H9 (cell line): ENCODE results near the gene C1QTNF7. TPM values are rescaled to one million over a fixed set of nuclear protein-coding genes. Genes with fewer than 3 reads are reported as not detected.

Experiments used
- DNase-seq: peaks from one replicate; pipeline ENCODE4 v3.0.0-alpha.2; 2017
- H2AFZ ChIP-seq: one replicate; pipeline ENCODE4 v1.6.1; 2013; ENCODE audit warnings: mild to moderate bottlenecking, low read length, control low read depth, moderate library complexity
- H2AK5ac ChIP-seq: 2 replicates; pipeline ENCODE4 v1.6.1; 2013; ENCODE audit warnings: low read length, control low read depth, mixed read lengths; ENCODE audit not compliant: insufficient read length
- H2BK120ac ChIP-seq: one replicate; pipeline ENCODE4 v1.6.1; 2013; ENCODE audit warnings: low read depth, mild to moderate bottlenecking, low read length, control low read depth, inconsistent platforms; ENCODE audit not compliant: poor library complexity, severe bottlenecking
- H2BK12ac ChIP-seq: 2 replicates; pipeline ENCODE4 v1.6.1; 2013; ENCODE audit warnings: low read length, control low read depth, mixed read lengths, low read depth; ENCODE audit not compliant: insufficient read length
- H2BK15ac ChIP-seq: 2 replicates; pipeline ENCODE4 v1.6.1; 2013; ENCODE audit warnings: low read depth, low read length, control low read depth
- H2BK20ac ChIP-seq: one replicate; pipeline ENCODE4 v1.6.1; 2013; ENCODE audit warnings: low read depth, mild to moderate bottlenecking, low read length, control low read depth, inconsistent platforms; ENCODE audit not compliant: poor library complexity, severe bottlenecking
- H2BK5ac ChIP-seq: 2 replicates; pipeline ENCODE4 v1.6.1; 2013; ENCODE audit warnings: low read length, control low read depth, mixed read lengths; ENCODE audit not compliant: insufficient read length
- H3K14ac ChIP-seq: 2 replicates; pipeline ENCODE4 v1.6.1; 2013; ENCODE audit warnings: low read length, control low read depth; ENCODE audit not compliant: insufficient read depth
- H3K18ac ChIP-seq: 2 replicates; pipeline ENCODE4 v1.6.1; 2013; ENCODE audit warnings: low read depth, mild to moderate bottlenecking, mixed read lengths, low read length, control low read depth; ENCODE audit not compliant: insufficient read length
- H3K23ac ChIP-seq: 2 replicates; pipeline ENCODE4 v1.6.1; 2013; ENCODE audit warnings: low read length, control low read depth, mixed read lengths, low read depth; ENCODE audit not compliant: insufficient read length
- H3K23me2 ChIP-seq: 2 replicates; pipeline ENCODE4 v1.6.1; 2013; ENCODE audit warnings: low read depth, mild to moderate bottlenecking, mixed read lengths, low read length, control low read depth; ENCODE audit not compliant: insufficient read length, poor library complexity, severe bottlenecking
- H3K27ac ChIP-seq: 2 replicates; pipeline ENCODE4 v1.5.1; 2013; ENCODE audit warnings: low read length, control low read depth, mixed read lengths, low read depth; ENCODE audit not compliant: insufficient read length
- H3K27me3 ChIP-seq: 2 replicates; pipeline ENCODE4 v1.6.1; 2013; ENCODE audit warnings: low read length, control low read depth, inconsistent platforms; ENCODE audit not compliant: insufficient read depth
- H3K4ac ChIP-seq: 2 replicates; pipeline ENCODE4 v1.6.1; 2013; ENCODE audit warnings: low read depth, mild to moderate bottlenecking, control low read depth, inconsistent platforms, low read length, moderate library complexity
- H3K4me1 ChIP-seq: 2 replicates; pipeline ENCODE4 v1.6.1; 2013; ENCODE audit warnings: low read length, control low read depth, inconsistent platforms; ENCODE audit not compliant: insufficient read depth
- H3K4me2 ChIP-seq: 2 replicates; pipeline ENCODE4 v1.6.1; 2013; ENCODE audit warnings: low read length, control low read depth, mixed read lengths; ENCODE audit not compliant: insufficient read length, insufficient read depth
- H3K56ac ChIP-seq: 2 replicates; pipeline ENCODE4 v1.6.1; 2013; ENCODE audit warnings: low read depth, mild to moderate bottlenecking, mixed read lengths, low read length, control low read depth; ENCODE audit not compliant: insufficient read length
- H3K79me1 ChIP-seq: 2 replicates; pipeline ENCODE4 v1.6.1; 2013; ENCODE audit warnings: low read depth, mild to moderate bottlenecking, moderate library complexity, low read length, control low read depth, inconsistent platforms; ENCODE audit not compliant: insufficient read depth, poor library complexity, severe bottlenecking
- H3K79me2 ChIP-seq: 2 replicates; pipeline ENCODE4 v1.6.1; 2013; ENCODE audit warnings: low read length, control low read depth, inconsistent platforms; ENCODE audit not compliant: insufficient read depth
- H3K9ac ChIP-seq: 2 replicates; pipeline ENCODE4 v1.6.1; 2013; ENCODE audit warnings: low read length, control low read depth, mixed read lengths; ENCODE audit not compliant: insufficient read length; ENCODE audit errors: extremely low read depth
- H3K9me3 ChIP-seq: one replicate; pipeline ENCODE4 v1.6.1; 2013; ENCODE audit warnings: low read depth, low read length, inconsistent platforms; ENCODE audit not compliant: control insufficient read depth
- H3T11ph ChIP-seq: one replicate; pipeline ENCODE4 v1.6.1; 2013; ENCODE audit warnings: mild to moderate bottlenecking, low read length, control low read depth, inconsistent platforms
- H4K20me1 ChIP-seq: one replicate; pipeline ENCODE4 v1.6.1; 2013; ENCODE audit not compliant: control insufficient read depth, insufficient read length, insufficient read depth
- H4K5ac ChIP-seq: 2 replicates; pipeline ENCODE4 v1.6.1; 2013; ENCODE audit warnings: low read depth, mild to moderate bottlenecking, mixed read lengths, low read length, control low read depth; ENCODE audit not compliant: insufficient read length
- H4K8ac ChIP-seq: replicated peaks from 2 replicates; pipeline ENCODE4 v1.6.1; 2013; ENCODE audit warnings: low read length, control low read depth, mixed read lengths, low read depth; ENCODE audit not compliant: insufficient read length
- H4K91ac ChIP-seq: 2 replicates; pipeline ENCODE4 v1.6.1; 2013; ENCODE audit warnings: low read depth, mild to moderate bottlenecking, moderate library complexity, mixed read lengths, low read length, control low read depth; ENCODE audit not compliant: insufficient read length
- H3K27ac Mint-ChIP-seq, 3 experiments: 2 replicates in 2 of 3; 3 replicates in 1 of 3; pipeline ENCODE4 v1.8.0; 2020 to 2021; ENCODE audit warnings: mixed read lengths in 3 of 3, mild to moderate bottlenecking in 1 of 3, moderate library complexity in 1 of 3
- H3K27me3 Mint-ChIP-seq: 2 replicates; pipeline ENCODE4 v1.8.0; 2021; ENCODE audit warnings: low read depth, mild to moderate bottlenecking, moderate library complexity, mixed read lengths
- H3K36me3 Mint-ChIP-seq, 3 experiments: 2 replicates in 2 of 3; 3 replicates in 1 of 3; pipeline ENCODE4 v1.8.0; 2020 to 2021; ENCODE audit warnings: low read depth in 3 of 3, mixed read lengths in 3 of 3; ENCODE audit not compliant: insufficient read depth in 1 of 3
- H3K4me1 Mint-ChIP-seq, 2 experiments: 2 replicates each; pipeline ENCODE4 v1.8.0; 2020; ENCODE audit warnings: mixed read lengths in 2 of 2
- H3K4me3 Mint-ChIP-seq, 2 experiments: 2 replicates in 1 of 2; 3 replicates in 1 of 2; pipeline ENCODE4 v1.8.0; 2020 to 2021; ENCODE audit warnings: mild to moderate bottlenecking in 2 of 2, mixed read lengths in 2 of 2, moderate library complexity in 1 of 2
- H3K9me3 Mint-ChIP-seq, 2 experiments: 2 replicates in 1 of 2; 3 replicates in 1 of 2; pipeline ENCODE4 v1.8.0; 2020; ENCODE audit warnings: mild to moderate bottlenecking in 2 of 2, mixed read lengths in 2 of 2, moderate library complexity in 1 of 2
- CTCF ChIP-seq: fragments of 200-600 bp; sonication (generic); conservative IDR thresholded peaks from 3 replicates; pipeline ENCODE4 v1.8.0; 2021; ENCODE audit warnings: antibody characterized with exemption, mild to moderate bottlenecking
- WGBS: extraction: QIAGEN DNeasy Blood & Tissue Kit; methylation state at CpG from one replicate; pipeline ENCODE4 v1.1.7; 2013; ENCODE audit warnings: missing lambda C conversion rate, low lambda C conversion rate, mixed read lengths; ENCODE audit not compliant: insufficient read length; ENCODE audit errors: extremely low coverage; 5-methylcytosine and 5-hydroxymethylcytosine counted together
- total RNA-seq: library from RNA; stranded (reverse); gene quantifications from 2 replicates; pipeline ENCODE4 v1.2.1, GENCODE V29; 2021

The C1QTNF7 gene
- total RNA-seq, 1 experiment from 2014 or later: not detected

DNA sequence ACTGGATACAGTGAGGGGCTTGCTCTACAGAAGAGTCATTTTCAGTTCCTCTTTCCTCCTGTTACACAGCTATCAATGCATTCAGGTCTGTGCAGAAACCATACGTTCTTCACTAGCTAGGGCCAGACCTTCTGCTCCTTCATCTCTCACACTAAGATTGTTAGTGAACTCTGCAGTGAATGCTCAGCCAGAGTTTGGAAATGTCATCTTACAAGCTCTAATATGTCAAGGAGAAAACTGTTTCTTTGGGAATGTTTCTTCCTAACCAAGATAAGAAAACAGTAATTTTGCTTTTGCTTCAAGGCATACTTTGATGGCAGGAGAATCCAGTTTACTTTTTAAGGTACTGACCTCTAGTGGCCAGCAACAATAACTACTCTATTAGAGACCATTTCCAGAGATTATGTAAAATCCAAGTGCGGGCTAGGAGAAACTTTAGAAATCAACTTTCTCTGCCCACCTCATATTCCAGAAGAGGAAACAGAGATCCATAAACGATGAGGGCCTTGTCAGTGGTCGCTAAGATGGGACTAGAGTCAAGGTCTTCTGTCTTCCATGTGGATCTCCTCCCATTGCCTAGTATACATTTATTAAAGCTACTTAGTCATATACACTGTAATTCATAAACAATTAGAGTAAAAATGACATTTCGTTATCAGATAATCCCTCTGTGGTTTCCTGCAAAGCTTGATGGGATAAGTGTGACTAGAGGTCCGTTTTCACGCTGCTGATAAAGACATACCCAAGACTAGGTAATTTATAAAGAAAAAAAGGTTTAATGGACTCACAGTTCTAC lies 29.8 kb downstream of the C1QTNF7 start:
- no peaks in the 10 kb centered on the region for H3K9me3 Mint-ChIP-seq
- Histone ChIP-seq H2BK5ac (no peak overlapping the region), H2AK5ac (no peak overlapping the region), H4K20me1 (no peaks in the 10 kb centered on the region), H3K9me3 (no peaks in the 10 kb centered on the region), H4K8ac (no peak overlapping the region), H3K18ac (no peak overlapping the region), H3K79me1 (no peaks in the 10 kb centered on the region), H3K23ac (no peak overlapping the region), H3K56ac (no peak overlapping the region), H2BK120ac (no peak overlapping the region), H3K4me2 (no peak overlapping the region), H3T11ph (no peak overlapping the region), H3K27me3 (no peaks in the 10 kb centered on the region), H4K5ac (no peak overlapping the region), H3K14ac (no peak overlapping the region), H2BK15ac (no peak overlapping the region), H3K4me1 (no peaks in the 10 kb centered on the region), H3K27ac (no peak overlapping the region), H2BK12ac (no peak overlapping the region), H3K4ac (no peak overlapping the region), H2AFZ (no peak overlapping the region), H3K79me2 (no peaks in the 10 kb centered on the region), H2BK20ac (no peak overlapping the region), H4K91ac (no peak overlapping the region), H3K23me2 (no peaks in the 10 kb centered on the region), H3K9ac (no peak overlapping the region)
- H3K4me1 Mint-ChIP-seq: peaks cover 4 to 5% of the 10 kb centered on the region in 2 experiments; a peak in 3 of 4 replicates
- no peak overlapping the region for H3K4me3 Mint-ChIP-seq
- peak; percentile 81 for TF ChIP-seq CTCF
- no peak for DNase-seq
- no peaks in the 10 kb centered on the region for H3K36me3 Mint-ChIP-seq
- no peaks in the 10 kb centered on the region for H3K27me3 Mint-ChIP-seq
- H3K27ac Mint-ChIP-seq: no peak overlapping the region
- no CpG with 5 or more reads among the region's 7 CpGs for WGBS
